Measurements from ENCODE around the gene PWWP2A.

PWWP2A gene

GRCh38 chr5:160048131-160048530, 71.1 kb downstream of the PWWP2A start:
- ATAC-seq (ENCODE audit: insufficient read depth, low read depth) = no peak
- H3K79me2 ChIP-seq (ENCODE audit: insufficient read depth, low read length) = no peaks in the 10 kb centered on the region
- no peak overlapping the region for H3K9ac ChIP-seq (ENCODE audit: low read depth, low read length)
- H2AFZ ChIP-seq (ENCODE audit: low read depth, low read length) = no peak overlapping the region
- no peak overlapping the region for H3K27ac ChIP-seq (ENCODE audit: low read length)
- no peak for DNase-seq
- no peak for TF ChIP-seq CTCF (IDR thresholded peaks at IDR 0.05; ENCODE audit: borderline replicate concordance, extremely low read depth, low read length, poor library complexity, severe bottlenecking)
- no peak for TF ChIP-seq EZH2 (IDR thresholded peaks at IDR 0.05; ENCODE audit: borderline replicate concordance, low read depth, low read length, severe bottlenecking)
- H3K4me1 ChIP-seq (ENCODE audit: insufficient read depth, low read length) = no peaks in the 10 kb centered on the region
- peaks cover 70% of the 10 kb centered on the region for H3K36me3 ChIP-seq (ENCODE audit: insufficient read depth, low read length)
- no peaks in the 10 kb centered on the region for H3K27me3 ChIP-seq (ENCODE audit: insufficient read depth, low read length, poor library complexity)
- H3K4me2 ChIP-seq (ENCODE audit: insufficient read depth, low read length) = no peak overlapping the region
- H4K20me1 ChIP-seq (ENCODE audit: insufficient read depth, low read length) = no peaks in the 10 kb centered on the region
- no peaks in the 10 kb centered on the region for H3K9me3 ChIP-seq (ENCODE audit: insufficient read depth, low read length, severe bottlenecking)
- no peak overlapping the region for H3K4me3 ChIP-seq (ENCODE audit: low read depth in 1 of 2, low read length in 2 of 2)

GRCh38 chr5:160047423-160047822, 71.8 kb downstream of the PWWP2A start:
- TF ChIP-seq EZH2 (IDR thresholded peaks at IDR 0.05; ENCODE audit: borderline replicate concordance, low read depth, low read length, severe bottlenecking) = no peak
- no peak for TF ChIP-seq CTCF (IDR thresholded peaks at IDR 0.05; ENCODE audit: borderline replicate concordance, extremely low read depth, low read length, poor library complexity, severe bottlenecking)
- peaks cover 70% of the 10 kb centered on the region for H3K36me3 ChIP-seq (ENCODE audit: insufficient read depth, low read length)

GRCh38 chr5:160044967-160045366, 74.3 kb downstream of the PWWP2A start:
- Histone ChIP-seq H3K4me2 (ENCODE audit: insufficient read depth, low read length) (no peak overlapping the region), H3K4me3 (ENCODE audit: low read depth in 1 of 2, low read length in 2 of 2) (no peak overlapping the region), H3K9me3 (ENCODE audit: insufficient read depth, low read length, severe bottlenecking) (no peaks in the 10 kb centered on the region), H3K4me1 (ENCODE audit: insufficient read depth, low read length) (no peaks in the 10 kb centered on the region), H3K27me3 (ENCODE audit: insufficient read depth, low read length, poor library complexity) (no peaks in the 10 kb centered on the region), H3K27ac (ENCODE audit: low read length) (no peak overlapping the region), H4K20me1 (ENCODE audit: insufficient read depth, low read length) (no peaks in the 10 kb centered on the region), H3K36me3 (ENCODE audit: insufficient read depth, low read length) (peaks cover 66% of the 10 kb centered on the region), H2AFZ (ENCODE audit: low read depth, low read length) (no peak overlapping the region), H3K79me2 (ENCODE audit: insufficient read depth, low read length) (no peaks in the 10 kb centered on the region), H3K9ac (ENCODE audit: low read depth, low read length) (no peak overlapping the region)
- DNase-seq = no peak
- no peak for ATAC-seq (ENCODE audit: insufficient read depth, low read depth)
- TF ChIP-seq EZH2 (IDR thresholded peaks at IDR 0.05; ENCODE audit: borderline replicate concordance, low read depth, low read length, severe bottlenecking) = no peak
- TF ChIP-seq CTCF (IDR thresholded peaks at IDR 0.05; ENCODE audit: borderline replicate concordance, extremely low read depth, low read length, poor library complexity, severe bottlenecking) = no peak

More at GRCh38 chr5:160047423-160047822, 71.8 kb downstream of the PWWP2A start:
- Histone ChIP-seq H3K4me3 (ENCODE audit: low read depth in 1 of 2, low read length in 2 of 2) (no peak overlapping the region), H3K27ac (ENCODE audit: low read length) (no peak overlapping the region), H2AFZ (ENCODE audit: low read depth, low read length) (no peak overlapping the region), H4K20me1 (ENCODE audit: insufficient read depth, low read length) (no peaks in the 10 kb centered on the region), H3K9me3 (ENCODE audit: insufficient read depth, low read length, severe bottlenecking) (no peaks in the 10 kb centered on the region), H3K9ac (ENCODE audit: low read depth, low read length) (no peak overlapping the region), H3K27me3 (ENCODE audit: insufficient read depth, low read length, poor library complexity) (no peaks in the 10 kb centered on the region), H3K4me2 (ENCODE audit: insufficient read depth, low read length) (no peak overlapping the region), H3K4me1 (ENCODE audit: insufficient read depth, low read length) (no peaks in the 10 kb centered on the region), H3K79me2 (ENCODE audit: insufficient read depth, low read length) (no peaks in the 10 kb centered on the region)
- ATAC-seq (ENCODE audit: insufficient read depth, low read depth) (no peak), DNase-seq (no peak)

- DNase-seq (no peak), ATAC-seq (ENCODE audit: insufficient read depth, low read depth) (no peak)
- H2AFZ ChIP-seq (ENCODE audit: low read depth, low read length) = no peak overlapping the region
- no peak overlapping the region for H3K9ac ChIP-seq (ENCODE audit: low read depth, low read length)
- H3K36me3 ChIP-seq (ENCODE audit: insufficient read depth, low read length) = peaks cover 67% of the 10 kb centered on the region
- no peak for TF ChIP-seq EZH2 (IDR thresholded peaks at IDR 0.05; ENCODE audit: borderline replicate concordance, low read depth, low read length, severe bottlenecking)
- no peak for TF ChIP-seq CTCF (IDR thresholded peaks at IDR 0.05; ENCODE audit: borderline replicate concordance, extremely low read depth, low read length, poor library complexity, severe bottlenecking)
- H3K9me3 ChIP-seq (ENCODE audit: insufficient read depth, low read length, severe bottlenecking) = no peaks in the 10 kb centered on the region
- no peaks in the 10 kb centered on the region for H4K20me1 ChIP-seq (ENCODE audit: insufficient read depth, low read length)
- H3K4me1 ChIP-seq (ENCODE audit: insufficient read depth, low read length) = no peaks in the 10 kb centered on the region
- H3K27me3 ChIP-seq (ENCODE audit: insufficient read depth, low read length, poor library complexity) = no peaks in the 10 kb centered on the region
- H3K4me3 ChIP-seq (ENCODE audit: low read depth in 1 of 2, low read length in 2 of 2) = no peak overlapping the region
- no peak overlapping the region for H3K4me2 ChIP-seq (ENCODE audit: insufficient read depth, low read length)
- H3K27ac ChIP-seq (ENCODE audit: low read length) = no peak overlapping the region
- no peaks in the 10 kb centered on the region for H3K79me2 ChIP-seq (ENCODE audit: insufficient read depth, low read length)
Observed at GRCh38 chr5:160044391-160044804, 74.9 kb downstream of the PWWP2A start.
